ENCODE results near the gene MAFB. TPM values are rescaled to one million over a fixed set of nuclear protein-coding genes. Genes with fewer than 3 reads are reported as not detected.

The MAFB gene
- total RNA-seq, 2 experiments from 2014 or later = 3.3 to 3.7 TPM

- Histone ChIP-seq H3K36me3 (ENCODE audit: insufficient read depth, low read length) (no peaks in the 10 kb centered on the region), H3K4me3 (ENCODE audit: low read length) (no peak overlapping the region), H3K27me3 (ENCODE audit: control insufficient read depth in 1 of 2, insufficient read depth in 2 of 2, low read length in 2 of 2) (peaks cover 0 to 6% of the 10 kb centered on the region in 2 experiments), H3K27ac (ENCODE audit: low read depth in 1 of 2, low read length in 2 of 2) (no peak overlapping the region), H3K9me3 (ENCODE audit: control insufficient read depth in 1 of 2, insufficient read depth in 1 of 2, low read length in 2 of 2) (peaks cover 0 to 5% of the 10 kb centered on the region in 2 experiments), H3K4me1 (ENCODE audit: insufficient read depth, low read length) (no peaks in the 10 kb centered on the region)
- ATAC-seq (ENCODE audit: poor library complexity) (no peak), DNase-seq (no peak)
- ChIA-PET CTCF (no interaction called here), POLR2A (no interaction called here)
- no peak for TF ChIP-seq CTCF (IDR thresholded peaks at IDR 0.05)
- Mint-ChIP-seq H3K4me3 (no peak overlapping the region), H3K4me1 (ENCODE audit: low read depth) (no peaks in the 10 kb centered on the region), H3K27me3 (peaks cover 12% of the 10 kb centered on the region), H3K27ac (no peak overlapping the region), H3K9me3 (no peaks in the 10 kb centered on the region), H3K36me3 (ENCODE audit: low read depth) (no peaks in the 10 kb centered on the region)
- intact Hi-C loops (cut with DNase I, micrococcal nuclease) = no loop called here
Measured at GRCh38 chr20:40703975-40704530, 15.0 kb upstream of the MAFB start.

- Histone ChIP-seq H3K36me3 (ENCODE audit: insufficient read depth, low read length) (no peaks in the 10 kb centered on the region), H3K4me3 (ENCODE audit: low read length) (no peak overlapping the region), H3K27me3 (ENCODE audit: control insufficient read depth in 1 of 2, insufficient read depth in 2 of 2, low read length in 2 of 2) (peaks cover 3 to 8% of the 10 kb centered on the region in 2 experiments), H3K4me1 (ENCODE audit: insufficient read depth, low read length) (no peaks in the 10 kb centered on the region), H3K9me3 (ENCODE audit: control insufficient read depth in 1 of 2, insufficient read depth in 1 of 2, low read length in 2 of 2) (peaks cover 0 to 5% of the 10 kb centered on the region in 2 experiments), H3K27ac (ENCODE audit: low read depth in 1 of 2, low read length in 2 of 2) (no peak overlapping the region)
- Mint-ChIP-seq H3K27me3 (peaks cover 21% of the 10 kb centered on the region), H3K4me3 (no peak overlapping the region), H3K27ac (no peak overlapping the region), H3K9me3 (no peaks in the 10 kb centered on the region), H3K4me1 (ENCODE audit: low read depth) (no peaks in the 10 kb centered on the region), H3K36me3 (ENCODE audit: low read depth) (no peaks in the 10 kb centered on the region)
- DNase-seq (no peak), ATAC-seq (ENCODE audit: poor library complexity) (no peak)
- no peak for TF ChIP-seq CTCF (IDR thresholded peaks at IDR 0.05)
- POLR2A ChIA-PET = no interaction called here
- CTCF ChIA-PET = no interaction called here
- intact Hi-C loops (cut with DNase I, micrococcal nuclease) = no loop called here
Measured at GRCh38 chr20:40702504-40702903, 13.5 kb upstream of the MAFB start.

- ChIA-PET POLR2A (no interaction called here), CTCF (no interaction called here)
- ATAC-seq (ENCODE audit: poor library complexity) (no peak), DNase-seq (no peak)
- Mint-ChIP-seq H3K27me3 (peaks cover 55% of the 10 kb centered on the region), H3K4me1 (ENCODE audit: low read depth) (no peaks in the 10 kb centered on the region), H3K9me3 (no peaks in the 10 kb centered on the region), H3K36me3 (ENCODE audit: low read depth) (no peaks in the 10 kb centered on the region), H3K27ac (no peak overlapping the region), H3K4me3 (no peak overlapping the region)
- Histone ChIP-seq H3K27me3 (ENCODE audit: control insufficient read depth in 1 of 2, insufficient read depth in 2 of 2, low read length in 2 of 2) (peaks cover 19 to 36% of the 10 kb centered on the region in 2 experiments), H3K36me3 (ENCODE audit: insufficient read depth, low read length) (no peaks in the 10 kb centered on the region), H3K9me3 (ENCODE audit: control insufficient read depth in 1 of 2, insufficient read depth in 1 of 2, low read length in 2 of 2) (peaks cover 0 to 5% of the 10 kb centered on the region in 2 experiments), H3K4me3 (ENCODE audit: low read length) (no peak overlapping the region), H3K27ac (ENCODE audit: low read depth in 1 of 2, low read length in 2 of 2) (no peak overlapping the region), H3K4me1 (ENCODE audit: insufficient read depth, low read length) (no peaks in the 10 kb centered on the region)
- no peak for TF ChIP-seq CTCF (IDR thresholded peaks at IDR 0.05)
- intact Hi-C loops (cut with DNase I, micrococcal nuclease) = no loop called here
Measured at GRCh38 chr20:40698744-40699143, 9.7 kb upstream of the MAFB start.
